Lower lobe of right lung (tissue), 2 donors: ENCODE measurements around the gene SERPINI2. TPM values are rescaled to one million over a fixed set of nuclear protein-coding genes. Genes with fewer than 3 reads are reported as not detected.

ENCODE experiments used
- ATAC-seq, 2 donors: fragments of 200-7000 bp; cut with Tn5 transposase; one replicate each; pipeline ENCODE4 v1.9.1; 2020 to 2022; ENCODE audit warnings: mild to moderate bottlenecking in 2 of 2, moderate library complexity in 2 of 2
- DNase-seq: peaks from one replicate; pipeline ENCODE4 v3.0.0-alpha.2; 2020
- H3K27ac ChIP-seq: fragments of 200-600 bp; one replicate; pipeline ENCODE4 v1.8.0; 2022
- H3K27me3 ChIP-seq: fragments of 200-600 bp; one replicate; pipeline ENCODE4 v1.8.0; 2022; ENCODE audit warnings: low read depth
- H3K36me3 ChIP-seq: fragments of 200-600 bp; one replicate; pipeline ENCODE4 v1.8.0; 2022; ENCODE audit warnings: mild to moderate bottlenecking
- H3K4me1 ChIP-seq: fragments of 200-600 bp; one replicate; pipeline ENCODE4 v1.8.0; 2022
- H3K4me3 ChIP-seq: fragments of 200-600 bp; one replicate; pipeline ENCODE4 v1.8.0; 2022; ENCODE audit warnings: mild to moderate bottlenecking
- H3K9me3 ChIP-seq: fragments of 200-600 bp; one replicate; pipeline ENCODE4 v1.8.0; 2022
- intact Hi-C: fragments of 100-400 bp; cut with DNase I; formaldehyde crosslinking; loops from one replicate; pipeline ENCODE4 v1.11.0; 2022
- total RNA-seq: library from RNA; stranded (reverse); fragmentation: NEBNext Ultra II Directional; extraction: Animal tissue kit (Norgen Biotek cat#: 25700); gene quantifications from one replicate; pipeline ENCODE4 v1.2.1, GENCODE V29; 2021
- TF ChIP-seq, protein P1 (sequence below): fragments of 200-600 bp; IDR thresholded peaks from one replicate; pipeline ENCODE4 v1.8.0; 2022; ENCODE audit warnings: antibody characterized with exemption, mild to moderate bottlenecking
- donor health status: DM: no; HTN: yes; CAD: no; lungs with severe emphysema.

SERPINI2 gene
- total RNA-seq, 1 donor from 2014 or later = 2.3 TPM

DNA sequence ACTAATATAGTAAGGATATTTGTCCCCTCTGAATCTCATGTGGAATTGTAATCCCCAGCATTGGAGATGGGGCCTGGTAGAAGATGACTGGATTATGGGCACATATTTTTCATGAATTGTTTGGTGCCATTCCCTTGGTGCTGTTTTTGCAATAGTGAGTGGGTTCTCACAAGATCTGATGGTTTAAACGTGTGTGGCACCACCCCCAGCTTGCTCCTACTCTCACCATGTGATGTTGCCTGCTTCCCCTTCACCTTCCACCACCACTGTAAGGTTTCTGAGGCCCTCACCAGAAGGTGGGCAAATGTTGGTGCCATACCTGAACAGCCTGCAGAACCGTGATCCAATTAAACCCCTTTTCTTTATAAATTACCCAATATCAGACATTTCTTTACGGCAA lies 28.1 kb upstream of the SERPINI2 start:
- no peak overlapping the region for H3K27ac ChIP-seq
- DNase-seq (no peak), ATAC-seq (no peak)
- H3K27me3 ChIP-seq = no peaks in the 10 kb centered on the region
- H3K9me3 ChIP-seq = no peaks in the 10 kb centered on the region
- intact Hi-C loops = no loop called here
- H3K36me3 ChIP-seq = no peaks in the 10 kb centered on the region
- no peak overlapping the region for H3K4me3 ChIP-seq
- no peaks in the 10 kb centered on the region for H3K4me1 ChIP-seq
- TF ChIP-seq, protein P1, sequence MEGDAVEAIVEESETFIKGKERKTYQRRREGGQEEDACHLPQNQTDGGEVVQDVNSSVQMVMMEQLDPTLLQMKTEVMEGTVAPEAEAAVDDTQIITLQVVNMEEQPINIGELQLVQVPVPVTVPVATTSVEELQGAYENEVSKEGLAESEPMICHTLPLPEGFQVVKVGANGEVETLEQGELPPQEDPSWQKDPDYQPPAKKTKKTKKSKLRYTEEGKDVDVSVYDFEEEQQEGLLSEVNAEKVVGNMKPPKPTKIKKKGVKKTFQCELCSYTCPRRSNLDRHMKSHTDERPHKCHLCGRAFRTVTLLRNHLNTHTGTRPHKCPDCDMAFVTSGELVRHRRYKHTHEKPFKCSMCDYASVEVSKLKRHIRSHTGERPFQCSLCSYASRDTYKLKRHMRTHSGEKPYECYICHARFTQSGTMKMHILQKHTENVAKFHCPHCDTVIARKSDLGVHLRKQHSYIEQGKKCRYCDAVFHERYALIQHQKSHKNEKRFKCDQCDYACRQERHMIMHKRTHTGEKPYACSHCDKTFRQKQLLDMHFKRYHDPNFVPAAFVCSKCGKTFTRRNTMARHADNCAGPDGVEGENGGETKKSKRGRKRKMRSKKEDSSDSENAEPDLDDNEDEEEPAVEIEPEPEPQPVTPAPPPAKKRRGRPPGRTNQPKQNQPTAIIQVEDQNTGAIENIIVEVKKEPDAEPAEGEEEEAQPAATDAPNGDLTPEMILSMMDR = no peak

DNA sequence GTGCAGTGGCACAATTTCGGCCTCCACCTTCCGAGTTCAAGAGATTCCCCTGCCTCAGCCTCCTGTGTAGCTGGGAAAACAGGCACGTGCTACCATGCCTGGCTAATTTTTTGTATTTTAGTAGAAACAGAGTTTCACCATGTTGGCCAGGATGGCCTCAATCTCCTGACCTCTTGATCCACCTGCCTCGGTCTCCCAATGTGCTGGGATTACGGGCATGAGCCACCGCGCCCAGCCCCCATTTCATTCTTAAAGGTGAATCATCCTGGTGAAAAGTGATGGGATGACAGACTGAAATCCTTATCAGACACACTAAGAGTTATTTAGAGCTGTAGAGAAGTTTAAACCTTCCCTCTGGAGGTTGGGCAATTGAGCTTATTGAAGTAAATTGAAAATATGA lies 24.1 kb upstream of the SERPINI2 start:
- no peaks in the 10 kb centered on the region for H3K36me3 ChIP-seq
- TF ChIP-seq, protein P1 = no peak
- H3K9me3 ChIP-seq = no peaks in the 10 kb centered on the region
- ATAC-seq (no peak), DNase-seq (no peak)
- intact Hi-C loops = no loop called here
- H3K27me3 ChIP-seq = no peaks in the 10 kb centered on the region
- no peaks in the 10 kb centered on the region for H3K4me1 ChIP-seq
- no peak overlapping the region for H3K4me3 ChIP-seq
- no peak overlapping the region for H3K27ac ChIP-seq

DNA sequence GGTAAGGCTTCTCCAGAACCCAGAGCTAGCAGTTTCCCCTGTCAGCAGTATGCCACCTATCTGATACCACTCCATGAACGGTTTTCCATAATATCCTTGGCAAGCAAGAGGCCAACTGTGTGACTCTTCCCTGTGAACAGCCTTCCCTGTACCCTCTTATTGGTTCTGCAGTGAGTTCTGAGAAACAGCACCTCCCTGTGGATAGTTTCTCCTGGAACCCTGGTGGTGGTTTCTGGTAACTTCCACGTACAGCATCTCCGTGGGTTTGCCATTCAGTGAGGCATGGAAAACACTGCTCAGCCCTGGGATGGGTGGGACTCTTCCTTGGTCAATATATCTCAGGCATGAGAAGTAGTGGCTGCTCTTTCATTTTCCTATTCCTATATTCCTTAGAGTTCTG lies 19.4 kb upstream of the SERPINI2 start:
- Histone ChIP-seq H3K9me3 (no peaks in the 10 kb centered on the region), H3K36me3 (no peaks in the 10 kb centered on the region), H3K27me3 (no peaks in the 10 kb centered on the region), H3K4me3 (no peak overlapping the region), H3K27ac (no peak overlapping the region), H3K4me1 (no peaks in the 10 kb centered on the region)
- intact Hi-C loops = no loop called here
- TF ChIP-seq, protein P1 = no peak
- ATAC-seq (no peak), DNase-seq (no peak)

DNA sequence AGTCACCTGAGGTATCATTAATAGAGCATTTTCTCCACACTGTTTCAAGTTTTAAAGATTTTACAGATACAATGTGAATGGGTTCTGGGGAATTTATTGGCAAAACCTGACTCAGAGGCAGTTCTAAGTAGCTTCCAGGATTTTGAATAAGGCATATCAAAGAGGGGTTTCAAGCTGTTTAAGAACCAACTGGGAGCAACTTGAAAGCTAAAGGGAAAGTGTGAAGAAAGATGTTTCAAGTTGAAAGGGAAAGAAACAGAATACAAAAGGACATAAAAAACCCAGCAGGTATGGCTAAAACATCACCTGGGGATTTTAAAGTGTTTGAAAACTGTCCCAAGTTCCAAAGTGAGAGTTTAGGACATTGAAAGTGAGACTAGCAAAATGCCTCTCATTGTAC lies 17.8 kb upstream of the SERPINI2 start:
- Histone ChIP-seq H3K36me3 (no peaks in the 10 kb centered on the region), H3K27ac (no peak overlapping the region), H3K4me1 (no peaks in the 10 kb centered on the region), H3K4me3 (no peak overlapping the region), H3K9me3 (no peaks in the 10 kb centered on the region), H3K27me3 (no peaks in the 10 kb centered on the region)
- TF ChIP-seq, protein P1 = no peak
- intact Hi-C loops = no loop called here
- ATAC-seq (no peak), DNase-seq (no peak)

DNA sequence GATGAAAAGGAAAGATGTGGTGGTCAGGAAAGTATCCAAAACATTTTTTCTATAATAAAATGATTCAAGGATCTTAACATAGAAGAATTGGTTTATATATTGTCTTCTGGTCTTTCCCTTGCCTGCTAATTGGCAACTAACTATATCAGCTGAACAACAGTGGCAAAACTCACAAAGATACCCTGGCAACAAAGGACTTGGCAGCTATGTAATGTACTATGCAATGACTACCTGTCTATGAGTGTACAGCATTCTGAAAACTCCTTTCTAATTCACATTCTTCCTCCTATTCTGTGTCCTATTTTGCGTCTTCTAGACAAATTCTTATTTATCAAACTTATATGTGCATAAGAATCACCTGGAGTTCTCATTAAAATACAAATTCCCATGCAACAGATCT lies 15.7 kb upstream of the SERPINI2 start:
- no peak overlapping the region for H3K4me3 ChIP-seq
- H3K27ac ChIP-seq = no peak overlapping the region
- H3K27me3 ChIP-seq = no peaks in the 10 kb centered on the region
- no peaks in the 10 kb centered on the region for H3K4me1 ChIP-seq
- no peaks in the 10 kb centered on the region for H3K36me3 ChIP-seq
- no peaks in the 10 kb centered on the region for H3K9me3 ChIP-seq
- ATAC-seq (no peak), DNase-seq (no peak)
- intact Hi-C loops = no loop called here
- TF ChIP-seq, protein P1 = no peak

DNA sequence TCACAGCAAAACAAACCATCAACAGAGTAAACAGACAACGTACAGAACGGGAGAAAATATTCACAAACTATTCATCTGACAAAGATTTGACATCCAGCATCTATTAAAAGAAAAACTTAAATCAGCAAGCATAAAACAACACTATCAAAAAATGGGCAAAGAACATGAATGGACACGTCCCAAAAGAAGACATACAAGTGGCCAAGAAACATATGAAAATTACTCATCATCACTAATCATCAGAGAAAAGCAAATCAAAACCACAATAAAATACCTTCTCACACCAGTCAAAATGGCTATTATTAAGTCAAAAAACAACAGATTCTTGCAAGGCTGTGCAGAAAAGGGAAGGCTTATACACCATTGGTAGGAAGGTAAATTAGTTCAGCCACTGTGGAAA lies 13.7 kb upstream of the SERPINI2 start:
- Histone ChIP-seq H3K36me3 (no peaks in the 10 kb centered on the region), H3K4me3 (no peak overlapping the region), H3K9me3 (no peaks in the 10 kb centered on the region), H3K27me3 (no peaks in the 10 kb centered on the region), H3K27ac (no peak overlapping the region), H3K4me1 (no peaks in the 10 kb centered on the region)
- intact Hi-C loops = no loop called here
- ATAC-seq (no peak), DNase-seq (no peak)
- TF ChIP-seq, protein P1 = no peak
